LNCaP clone FGC (cell line): Measurements from ENCODE around the gene EEFSEC.

Experiments
- DNase-seq: peaks from one replicate; pipeline ENCODE4 v3.0.0-alpha.2; 2011; ENCODE audit warnings: low read depth
- H3K4me3 ChIP-seq: 2 replicates; pipeline ENCODE4 v1.5.1; 2011; ENCODE audit warnings: mild to moderate bottlenecking, low read depth, low read length, control low read depth
- TF ChIP-seq, protein P1 (sequence below): IDR thresholded peaks from 2 replicates; pipeline ENCODE4 v1.5.1; 2012; ENCODE audit warnings: mild to moderate bottlenecking; ENCODE audit not compliant: control insufficient read depth, insufficient read depth; ENCODE audit errors: extremely low read depth

The EEFSEC gene

DNA sequence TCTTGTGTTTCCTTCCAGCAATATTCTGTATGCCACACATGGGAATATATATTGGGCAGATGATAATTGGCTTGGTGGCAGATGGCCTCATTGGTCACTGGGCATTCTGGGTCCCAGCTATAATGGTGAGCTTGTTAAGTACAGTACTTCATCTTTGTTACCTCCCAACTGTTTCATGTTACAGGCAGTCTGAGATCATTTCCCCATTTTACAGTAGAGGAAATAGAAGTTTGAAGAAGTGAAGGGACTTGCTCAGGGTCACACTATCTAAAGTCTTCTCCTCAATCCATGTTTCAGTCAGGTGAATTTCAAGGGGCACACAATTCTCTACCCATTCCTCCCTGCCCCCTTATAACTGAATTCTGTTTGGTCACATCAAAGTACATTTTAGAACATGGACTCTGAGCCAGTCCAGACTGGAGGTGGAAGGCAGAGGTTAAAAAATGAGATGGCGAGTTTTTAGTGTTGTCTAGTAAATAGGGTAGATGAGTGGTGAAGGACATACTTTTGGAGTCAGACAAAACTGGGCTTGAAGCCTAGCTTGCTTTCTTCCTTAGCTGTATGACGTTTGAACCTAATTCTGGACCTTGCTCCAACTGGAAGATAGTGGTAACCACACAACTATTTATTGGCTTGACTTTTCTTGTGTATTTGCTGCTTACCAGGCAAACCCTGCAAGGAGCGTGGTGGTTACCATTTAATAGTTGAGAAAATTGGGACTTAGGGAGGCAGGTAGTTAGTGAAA, 2.5 kb downstream of the EEFSEC start:
- H3K4me3 ChIP-seq, result no peak overlapping the region
- TF ChIP-seq, protein P1, sequence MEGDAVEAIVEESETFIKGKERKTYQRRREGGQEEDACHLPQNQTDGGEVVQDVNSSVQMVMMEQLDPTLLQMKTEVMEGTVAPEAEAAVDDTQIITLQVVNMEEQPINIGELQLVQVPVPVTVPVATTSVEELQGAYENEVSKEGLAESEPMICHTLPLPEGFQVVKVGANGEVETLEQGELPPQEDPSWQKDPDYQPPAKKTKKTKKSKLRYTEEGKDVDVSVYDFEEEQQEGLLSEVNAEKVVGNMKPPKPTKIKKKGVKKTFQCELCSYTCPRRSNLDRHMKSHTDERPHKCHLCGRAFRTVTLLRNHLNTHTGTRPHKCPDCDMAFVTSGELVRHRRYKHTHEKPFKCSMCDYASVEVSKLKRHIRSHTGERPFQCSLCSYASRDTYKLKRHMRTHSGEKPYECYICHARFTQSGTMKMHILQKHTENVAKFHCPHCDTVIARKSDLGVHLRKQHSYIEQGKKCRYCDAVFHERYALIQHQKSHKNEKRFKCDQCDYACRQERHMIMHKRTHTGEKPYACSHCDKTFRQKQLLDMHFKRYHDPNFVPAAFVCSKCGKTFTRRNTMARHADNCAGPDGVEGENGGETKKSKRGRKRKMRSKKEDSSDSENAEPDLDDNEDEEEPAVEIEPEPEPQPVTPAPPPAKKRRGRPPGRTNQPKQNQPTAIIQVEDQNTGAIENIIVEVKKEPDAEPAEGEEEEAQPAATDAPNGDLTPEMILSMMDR, result no peak
- no peak for DNase-seq

DNA sequence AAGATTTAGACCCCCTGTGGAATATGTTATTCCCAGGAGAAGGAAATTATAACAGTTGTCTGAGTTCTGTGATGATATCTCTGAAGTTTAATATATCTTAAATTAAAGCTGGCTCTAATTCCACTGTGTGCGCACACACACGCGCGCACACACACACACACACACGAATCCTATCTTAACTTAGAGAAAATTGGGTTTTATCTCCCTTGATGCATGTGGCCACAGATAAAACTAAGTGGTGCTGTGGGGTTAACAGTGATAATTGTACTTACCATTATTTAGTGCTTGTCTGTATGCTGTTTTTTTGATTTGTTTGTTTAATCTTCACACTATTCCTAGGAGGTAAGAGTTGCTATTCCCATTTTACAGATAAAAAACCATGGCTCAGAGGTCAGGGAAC, 7.4 kb downstream of the EEFSEC start:
- no peak for DNase-seq
- TF ChIP-seq, protein P1, result no peak
- H3K4me3 ChIP-seq, result no peak overlapping the region

DNA sequence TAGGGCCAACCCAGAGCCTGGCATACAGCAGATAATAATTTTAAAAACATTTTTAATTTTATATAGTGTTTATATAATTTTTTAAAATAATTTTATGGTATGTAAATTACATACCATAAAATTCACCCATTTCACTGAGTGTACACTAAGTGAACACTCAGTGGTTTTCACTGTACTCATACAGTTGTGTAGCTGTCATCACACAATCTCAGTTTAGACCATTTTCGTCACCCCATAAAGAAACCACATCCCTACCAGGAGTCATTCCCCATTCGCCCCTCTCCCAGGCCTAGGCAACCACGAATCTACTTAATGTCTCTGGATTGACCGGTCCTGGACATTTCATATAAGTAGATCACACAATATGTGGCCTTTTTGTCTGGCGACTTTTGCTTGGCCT, 10.2 kb downstream of the EEFSEC start:
- H3K4me3 ChIP-seq, result no peak overlapping the region
- TF ChIP-seq, protein P1, result no peak
- DNase-seq, result no peak

DNA sequence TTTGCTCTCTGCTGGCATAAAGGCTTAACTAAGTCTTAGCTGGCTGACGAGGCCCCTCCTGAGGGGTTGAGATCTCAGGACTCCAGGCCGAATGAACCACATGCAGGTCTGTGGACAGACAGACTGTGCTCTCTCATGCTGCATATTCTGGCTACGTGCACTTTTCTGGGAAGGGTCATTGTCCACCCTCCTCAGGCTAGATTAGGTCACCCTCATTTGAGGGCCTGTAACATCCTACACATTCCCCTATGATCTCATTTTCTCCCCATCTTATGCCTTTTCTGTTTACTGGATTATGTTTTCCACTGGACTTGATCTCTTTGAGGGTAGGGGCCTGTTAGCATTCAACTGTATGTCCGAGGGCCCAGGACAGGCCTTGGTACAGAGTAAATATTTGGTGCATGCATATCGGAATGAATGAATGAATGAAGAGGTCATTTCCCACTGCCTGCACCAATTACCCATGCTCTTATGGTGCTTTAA, 13.7 kb downstream of the EEFSEC start:
- TF ChIP-seq, protein P1, result no peak
- DNase-seq, result no peak
- no peak overlapping the region for H3K4me3 ChIP-seq

DNA sequence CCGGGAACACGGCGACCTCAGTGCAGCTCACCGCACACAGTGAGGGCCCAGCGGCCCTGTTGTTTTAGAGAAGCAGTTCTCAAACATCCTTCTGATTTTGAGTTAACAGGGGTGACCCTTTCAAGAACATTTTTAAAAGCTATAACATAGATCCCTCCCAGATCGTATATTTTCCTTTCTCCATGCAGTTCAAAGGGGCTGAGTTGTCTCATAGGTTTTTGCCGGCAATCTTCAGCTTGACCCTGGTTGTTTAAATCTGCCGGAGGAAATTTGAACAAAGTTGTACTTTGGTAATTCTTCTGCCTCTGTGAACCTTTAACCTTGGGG, 14.3 kb downstream of the EEFSEC start:
- TF ChIP-seq, protein P1, result no peak
- DNase-seq, result no peak
- H3K4me3 ChIP-seq, result no peak overlapping the region

DNA sequence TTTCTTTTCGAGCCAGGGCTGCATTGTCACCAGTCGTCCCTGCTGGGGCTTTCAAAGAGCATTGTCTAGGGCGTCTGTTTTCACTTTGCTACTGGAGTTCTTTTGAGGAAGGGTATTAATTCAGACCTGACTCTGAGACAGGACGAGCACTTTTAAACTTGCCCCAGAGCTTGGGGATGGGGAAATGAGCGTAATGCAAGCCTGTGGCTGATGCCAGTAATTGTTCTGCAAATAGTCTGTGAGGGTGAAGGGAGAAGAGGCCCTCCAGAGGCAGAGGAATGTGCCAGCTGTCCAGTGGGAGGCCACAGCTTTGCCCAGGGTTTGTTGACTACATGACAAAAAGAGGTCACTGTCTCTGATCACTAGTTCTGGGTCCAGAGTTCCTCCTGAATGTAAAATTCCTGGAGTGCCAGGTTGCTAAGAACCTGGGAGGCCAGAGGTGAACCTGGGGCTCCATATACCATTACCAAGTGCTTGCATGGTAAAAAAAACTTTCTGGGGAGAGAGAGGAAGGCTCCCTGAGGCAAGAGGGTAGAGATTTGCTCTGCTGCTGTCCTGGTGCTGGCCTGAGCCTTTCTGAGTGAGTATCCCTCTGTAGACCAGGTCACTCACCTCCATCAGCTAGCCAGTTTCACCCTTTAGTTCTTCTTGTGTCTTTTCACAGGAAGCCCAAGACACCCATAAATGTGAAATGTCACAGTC, 14.8 kb downstream of the EEFSEC start:
- H3K4me3 ChIP-seq, result no peak overlapping the region
- TF ChIP-seq, protein P1, result no peak
- DNase-seq, result no peak
